GM19238 (cell line): Measurements from ENCODE around the gene LTB4R.

Experiments
- DNase-seq: peaks from one replicate; pipeline ENCODE4 v3.0.0; 2011; ENCODE audit warnings: low spot score; ENCODE audit not compliant: insufficient read length

The LTB4R gene

DNA sequence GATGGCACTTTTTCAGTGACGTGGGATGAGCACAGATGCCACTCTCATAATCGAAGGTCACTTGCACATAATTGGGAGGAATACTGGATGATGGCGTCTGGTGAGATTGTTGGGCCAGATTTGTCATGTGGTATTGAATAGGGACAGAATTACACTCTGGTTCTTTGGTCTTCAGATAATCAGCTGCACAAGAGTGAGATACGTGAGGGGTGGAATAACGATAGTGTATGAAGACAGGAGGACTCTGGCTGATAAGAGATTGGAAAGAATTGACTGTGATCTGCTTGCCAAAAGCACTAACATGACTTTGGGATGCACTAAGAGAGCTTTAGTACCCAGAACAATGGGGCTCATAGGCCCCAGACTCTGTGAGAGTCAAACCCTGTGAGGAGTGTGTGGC, 32.9 kb upstream of the LTB4R start:
- DNase-seq = no peak

DNA sequence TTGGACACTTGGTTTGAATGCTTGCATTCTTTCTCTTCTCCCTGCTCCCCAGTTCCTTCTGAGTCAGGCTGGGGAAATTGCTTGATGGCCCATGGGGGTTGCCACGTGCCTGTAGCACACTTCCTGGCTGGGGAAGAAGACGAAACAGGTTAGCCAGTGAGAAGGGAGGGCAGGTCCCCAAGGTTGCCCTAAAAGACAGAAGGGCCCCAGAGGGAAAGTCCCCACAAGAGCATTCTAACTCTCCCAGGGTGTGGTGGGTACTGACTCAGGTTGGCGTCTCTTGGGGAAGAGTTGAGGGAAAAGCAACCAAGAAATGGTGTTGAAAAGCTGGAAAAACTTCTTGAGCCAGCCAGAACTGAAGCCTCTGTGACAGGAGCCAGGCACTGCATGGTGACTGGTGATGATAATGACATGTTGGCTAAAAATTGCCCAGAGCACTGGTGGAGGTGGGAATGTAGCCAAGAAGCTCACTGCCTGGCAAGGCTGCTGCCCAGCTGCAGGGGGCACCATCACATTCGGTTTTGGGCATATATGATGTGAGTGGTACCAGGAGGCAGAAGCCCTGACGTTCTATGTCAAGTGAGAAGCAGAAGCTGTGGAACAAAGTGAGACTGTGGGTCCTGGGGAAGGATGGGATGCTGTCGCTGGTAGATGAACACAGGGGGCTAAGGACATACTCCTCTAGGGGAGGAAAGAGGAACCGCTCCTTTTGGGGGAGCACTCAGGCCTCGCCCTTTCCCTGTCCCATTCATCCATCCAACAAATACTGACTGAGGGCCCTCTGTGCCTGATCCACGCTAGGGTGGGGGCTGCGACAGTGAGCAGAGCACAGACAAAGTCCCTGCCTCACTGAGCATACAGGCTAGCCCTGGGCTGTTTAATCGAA, 31.8 kb upstream of the LTB4R start:
- no peak for DNase-seq

DNA sequence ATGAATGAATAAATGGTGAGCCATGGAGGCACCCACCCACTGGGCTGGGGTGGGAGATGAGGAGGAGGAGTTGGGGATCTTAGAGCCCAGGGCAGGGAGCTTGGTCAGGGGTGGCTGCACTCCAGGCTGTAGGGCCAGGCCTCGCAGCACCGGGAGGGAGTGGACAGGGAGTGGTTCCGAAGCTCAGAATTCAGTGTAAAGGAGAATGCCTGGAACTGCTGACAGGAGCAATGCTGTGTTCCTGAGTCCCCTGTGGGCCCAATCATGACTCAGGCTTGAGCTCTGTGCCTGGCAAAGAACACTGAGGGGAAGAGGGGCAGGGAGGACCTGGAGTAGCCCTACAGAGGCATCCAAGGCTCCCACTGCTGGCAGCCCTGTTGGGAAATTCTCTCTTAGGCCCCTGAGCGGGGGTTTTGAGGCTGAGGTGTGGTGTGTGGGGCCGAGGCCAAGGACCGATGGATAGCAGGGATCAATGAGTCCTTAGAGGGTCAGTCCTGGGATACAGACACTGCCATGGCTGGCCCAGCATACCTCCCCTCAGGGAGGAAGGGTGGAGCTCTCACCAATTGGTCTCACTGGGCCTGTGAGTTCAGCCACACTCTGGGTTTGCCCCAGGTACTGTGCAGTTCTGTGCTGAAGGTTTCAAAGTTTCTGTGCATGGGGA, 30.4 kb upstream of the LTB4R start:
- no peak for DNase-seq

DNA sequence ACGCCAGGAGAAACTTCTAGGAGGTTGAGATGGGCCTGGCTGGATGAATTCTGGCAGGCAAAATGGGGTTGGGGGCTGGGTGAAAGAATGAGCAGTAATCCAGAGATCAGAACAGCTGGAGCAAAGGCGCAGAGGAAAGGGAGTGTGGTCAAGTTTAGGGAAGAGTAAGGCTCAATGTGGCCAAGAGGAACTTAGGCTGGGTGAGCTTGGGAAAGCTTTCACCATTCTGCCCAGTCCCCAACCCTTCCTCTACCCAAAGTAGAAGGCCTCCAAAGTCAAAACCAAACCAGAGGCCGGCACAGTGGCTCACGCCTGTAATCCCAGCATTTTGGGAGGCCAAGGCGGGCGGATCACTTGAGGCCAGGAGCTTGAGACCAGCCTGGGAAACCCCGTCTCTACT, 29.7 kb upstream of the LTB4R start:
- DNase-seq = no peak

DNA sequence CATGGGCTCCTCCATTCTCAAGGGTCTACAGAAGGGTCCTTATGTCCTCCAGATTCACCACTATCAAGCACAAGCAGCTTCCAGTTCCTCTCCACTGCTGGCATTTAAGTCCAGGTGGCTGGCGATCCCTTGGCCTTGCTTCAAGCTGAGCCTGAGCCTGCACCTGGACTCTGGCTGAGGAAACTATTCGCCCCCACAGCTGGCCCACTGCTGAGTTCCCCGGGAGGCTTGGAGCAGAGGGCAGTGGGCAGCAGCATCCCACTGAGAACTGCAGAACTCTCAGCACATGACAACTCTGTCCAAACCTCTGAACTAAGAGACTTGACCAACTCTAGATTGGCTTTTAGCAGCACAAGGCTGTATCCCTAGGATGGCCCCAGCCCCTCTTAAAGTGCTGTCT, 28.6 kb upstream of the LTB4R start:
- no peak for DNase-seq

DNA sequence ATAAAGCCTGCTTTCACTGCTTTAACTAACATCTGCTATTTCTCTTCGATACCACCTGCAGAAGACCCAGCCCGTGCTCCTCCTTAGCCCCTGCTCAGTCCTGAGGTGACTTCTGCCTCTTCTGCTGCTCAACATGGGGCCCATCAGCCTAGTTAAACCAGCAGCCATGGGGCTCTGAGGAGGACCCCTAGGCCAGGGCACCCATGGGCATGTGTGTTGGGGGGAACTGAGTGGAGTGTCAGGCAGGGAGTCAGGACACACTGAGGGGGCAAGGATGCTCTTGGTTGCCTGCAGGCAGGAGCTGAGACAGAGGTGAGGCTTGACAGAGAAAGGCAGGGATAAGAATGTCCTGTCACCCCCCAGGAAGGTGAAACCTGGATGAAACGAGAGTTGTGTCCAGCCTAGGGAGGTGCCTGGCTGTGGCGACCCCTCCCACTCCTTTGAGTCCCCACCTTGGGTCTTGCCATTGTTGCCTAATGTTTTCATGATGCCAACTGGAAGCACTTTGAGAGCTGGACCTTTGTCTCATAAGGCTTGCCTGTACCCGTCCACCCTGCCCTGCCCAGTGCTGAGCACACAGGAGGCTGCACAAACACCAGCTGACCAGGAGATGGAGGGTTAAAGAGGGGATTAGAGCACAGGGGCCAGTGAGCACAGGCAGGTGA, 27.4 kb upstream of the LTB4R start:
- no peak for DNase-seq

DNA sequence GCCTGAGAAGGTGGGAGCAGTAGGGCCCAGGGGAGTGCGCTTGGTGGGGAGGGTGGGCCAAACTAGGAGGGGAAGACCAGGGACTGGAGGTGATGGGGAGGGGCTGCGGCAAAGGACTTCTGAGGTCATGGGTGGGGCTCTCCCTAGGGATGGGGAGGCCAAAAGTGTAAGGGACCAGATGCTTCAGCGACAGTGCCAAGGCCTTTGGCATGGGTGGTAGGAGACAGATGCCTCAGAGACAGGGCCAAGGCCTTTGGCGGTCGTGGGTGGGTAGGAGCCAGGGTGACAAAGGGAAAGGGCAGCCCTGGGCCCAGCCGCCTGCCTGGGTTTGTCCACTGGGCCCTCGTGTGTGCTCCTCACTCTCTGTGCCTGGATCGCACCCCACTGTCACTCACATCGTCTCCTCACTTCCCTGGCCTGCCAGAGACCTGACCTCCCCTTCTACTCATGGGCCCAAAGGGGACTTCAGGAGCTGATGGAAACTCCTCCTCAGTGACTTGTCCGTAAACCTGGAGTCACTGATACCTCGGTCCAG, 26.7 kb upstream of the LTB4R start:
- DNase-seq = no peak

DNA sequence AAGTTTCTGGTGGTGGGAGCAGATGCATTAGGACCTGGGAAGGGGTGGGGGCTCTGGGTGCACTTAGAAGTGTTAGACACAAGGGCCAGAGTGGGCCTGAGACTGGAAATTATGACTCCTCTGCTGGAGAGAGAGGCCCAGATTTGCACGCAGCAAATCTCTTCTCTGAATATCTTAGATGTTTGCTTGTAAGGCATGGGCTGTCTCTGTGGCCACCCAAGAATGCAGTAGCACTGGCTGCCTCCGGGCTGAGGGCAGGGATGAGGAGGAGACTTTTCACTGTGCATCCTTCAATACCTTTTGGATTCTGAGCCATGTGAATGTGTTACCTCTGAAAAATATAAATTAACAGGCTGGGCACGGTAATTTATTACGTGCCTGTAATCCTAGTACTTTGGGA, 26.0 kb upstream of the LTB4R start:
- no peak for DNase-seq

DNA sequence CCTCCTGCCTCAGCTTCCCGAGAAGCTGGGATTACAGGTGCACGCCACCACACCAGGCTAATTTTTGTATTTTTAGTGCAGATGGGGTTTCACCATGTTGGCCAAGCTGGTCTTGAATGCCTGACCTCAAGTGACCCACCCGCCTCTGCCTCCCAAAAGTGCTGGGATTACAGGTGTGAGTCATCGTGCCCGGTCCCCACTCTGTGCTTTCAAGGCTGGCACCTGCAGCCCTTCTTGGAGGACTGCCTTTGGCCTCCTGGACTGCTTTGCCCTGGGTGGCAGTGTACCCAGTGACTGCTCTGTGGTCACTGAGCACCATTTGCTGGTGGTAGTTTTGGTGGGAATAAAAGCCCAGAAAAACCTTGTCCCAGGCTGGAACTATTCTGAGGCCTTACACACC, 24.3 kb upstream of the LTB4R start:
- no peak for DNase-seq

DNA sequence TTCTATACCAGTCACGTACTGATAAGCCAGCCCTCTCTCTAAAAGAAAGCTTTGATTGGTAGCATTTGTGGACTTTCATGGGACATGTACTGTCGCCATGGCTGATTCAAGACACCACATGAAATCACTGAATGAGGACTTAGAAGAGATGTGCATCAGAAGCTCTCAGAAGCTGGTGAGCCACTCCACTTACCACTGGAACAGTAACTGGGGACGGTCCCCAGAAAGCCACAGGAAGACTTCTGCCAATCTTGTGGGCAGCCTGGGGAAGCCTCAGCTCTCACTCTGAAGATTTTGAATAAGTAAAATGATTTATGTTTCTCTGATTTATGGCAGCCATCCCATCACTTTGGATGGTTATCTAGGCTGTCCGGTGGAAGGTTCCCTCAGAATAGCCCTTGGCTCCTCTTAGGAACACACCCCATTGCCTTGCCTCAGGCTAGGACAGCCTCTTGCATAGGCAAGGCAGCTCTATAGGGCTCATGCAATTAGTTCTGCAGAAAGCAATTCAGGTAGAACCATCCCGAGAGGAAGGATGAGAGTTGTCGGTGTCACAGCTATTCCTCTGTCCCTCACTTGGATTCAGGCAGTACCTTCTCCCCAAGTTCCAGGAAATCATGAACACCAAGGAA, 21.5 kb upstream of the LTB4R start:
- no peak for DNase-seq

DNA sequence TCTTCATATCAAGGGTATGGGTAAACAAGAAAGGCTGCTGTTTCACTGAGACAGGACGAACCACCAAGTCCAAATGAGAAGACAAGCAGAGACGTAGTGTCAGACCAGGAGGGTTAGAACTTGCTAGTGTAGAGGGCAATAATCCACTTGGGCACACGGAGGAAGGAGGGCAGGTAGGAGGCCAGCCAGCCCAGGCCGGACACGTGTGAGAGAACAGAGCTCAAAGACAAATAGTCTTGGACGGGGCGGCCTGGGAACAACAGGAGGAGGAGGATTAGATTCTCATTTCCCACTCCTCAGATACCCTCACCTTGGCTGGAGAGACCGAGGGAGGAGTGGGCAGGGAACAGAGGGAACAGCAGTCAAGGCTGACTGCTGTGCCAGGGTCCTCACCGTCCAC, 20.6 kb upstream of the LTB4R start:
- DNase-seq = no peak

DNA sequence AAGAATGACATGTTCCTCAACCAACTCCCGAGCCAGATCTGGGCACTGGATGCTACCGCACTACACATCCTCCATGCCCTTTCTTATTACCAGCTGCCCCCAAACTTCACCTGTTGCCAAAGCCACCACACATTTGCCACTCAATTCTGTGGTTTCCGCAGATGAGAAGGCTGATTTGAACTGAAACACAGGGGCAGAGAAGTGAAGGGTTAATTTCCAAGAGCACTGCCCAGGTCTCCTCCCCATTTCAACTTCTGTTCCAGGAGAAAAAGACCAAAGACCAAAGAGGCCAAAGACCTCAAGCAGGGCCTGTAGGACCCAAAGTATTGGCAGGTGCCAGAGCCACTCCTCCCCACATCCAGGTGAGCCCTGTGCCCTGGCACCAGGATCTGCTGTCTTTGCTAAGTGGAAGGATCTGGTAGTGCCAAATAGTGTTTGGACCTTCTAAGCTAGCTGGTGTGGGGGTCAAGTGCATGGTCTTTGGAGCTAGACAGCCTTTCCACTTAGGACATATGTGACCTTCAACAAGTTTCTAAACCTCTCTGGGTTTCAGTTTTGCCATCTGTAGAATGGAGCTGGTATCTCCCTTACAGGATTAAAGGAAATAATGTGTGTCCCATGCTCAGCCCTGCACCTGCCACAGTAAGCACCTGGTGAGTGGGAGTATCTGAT, 19.7 kb upstream of the LTB4R start:
- no peak for DNase-seq

DNA sequence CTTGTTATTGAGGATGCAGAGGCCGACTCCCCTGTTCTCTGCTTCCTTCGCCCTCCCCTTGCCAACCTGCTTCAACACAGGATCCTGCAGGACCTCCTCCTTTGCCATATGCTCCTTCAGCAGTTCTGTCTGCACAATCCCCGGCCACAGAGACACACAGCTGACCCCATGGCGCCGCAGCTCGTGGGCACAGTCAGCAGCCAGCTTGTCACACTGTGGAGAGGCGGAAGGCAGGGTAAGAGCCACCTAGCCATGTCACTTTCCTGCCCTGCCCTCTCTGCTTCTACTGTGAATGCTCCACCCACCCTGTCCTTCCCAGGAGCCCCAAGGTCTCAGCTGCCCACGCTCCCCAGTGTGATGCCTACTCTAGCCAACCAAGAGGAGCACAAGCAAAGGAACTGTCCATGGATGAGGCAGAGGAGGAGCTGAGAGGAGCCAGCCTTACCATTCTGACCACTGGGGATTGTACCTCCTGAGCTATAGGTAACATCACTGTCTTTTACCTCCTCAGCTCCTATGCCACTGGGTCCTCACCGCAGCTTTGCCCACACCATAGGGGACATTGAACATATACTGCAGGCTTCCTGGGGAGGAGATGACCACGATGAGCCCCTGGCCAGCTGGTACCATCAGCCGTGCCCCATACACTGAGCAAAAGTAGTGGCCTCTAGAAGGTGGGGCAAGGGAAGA, 19.0 kb upstream of the LTB4R start:
- DNase-seq = no peak

DNA sequence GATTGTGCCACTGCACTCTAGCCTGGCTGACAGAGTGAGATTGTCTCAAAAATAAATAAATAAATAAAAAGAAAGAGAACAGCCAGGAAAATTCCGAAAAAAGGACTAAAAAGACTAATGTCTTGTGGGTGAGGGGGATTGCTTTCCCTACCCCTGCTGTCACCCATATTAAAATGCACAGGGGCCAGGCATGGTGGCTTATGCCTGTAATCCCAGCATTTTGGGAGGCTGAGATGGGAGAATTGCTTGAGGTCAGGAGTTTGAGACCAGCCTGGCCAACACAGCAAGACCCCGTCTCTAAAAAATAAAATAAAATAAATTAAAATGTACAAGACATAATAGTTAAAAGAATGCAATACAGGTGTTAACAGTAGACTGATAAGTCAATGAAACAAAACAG, 17.8 kb upstream of the LTB4R start:
- no peak for DNase-seq

DNA sequence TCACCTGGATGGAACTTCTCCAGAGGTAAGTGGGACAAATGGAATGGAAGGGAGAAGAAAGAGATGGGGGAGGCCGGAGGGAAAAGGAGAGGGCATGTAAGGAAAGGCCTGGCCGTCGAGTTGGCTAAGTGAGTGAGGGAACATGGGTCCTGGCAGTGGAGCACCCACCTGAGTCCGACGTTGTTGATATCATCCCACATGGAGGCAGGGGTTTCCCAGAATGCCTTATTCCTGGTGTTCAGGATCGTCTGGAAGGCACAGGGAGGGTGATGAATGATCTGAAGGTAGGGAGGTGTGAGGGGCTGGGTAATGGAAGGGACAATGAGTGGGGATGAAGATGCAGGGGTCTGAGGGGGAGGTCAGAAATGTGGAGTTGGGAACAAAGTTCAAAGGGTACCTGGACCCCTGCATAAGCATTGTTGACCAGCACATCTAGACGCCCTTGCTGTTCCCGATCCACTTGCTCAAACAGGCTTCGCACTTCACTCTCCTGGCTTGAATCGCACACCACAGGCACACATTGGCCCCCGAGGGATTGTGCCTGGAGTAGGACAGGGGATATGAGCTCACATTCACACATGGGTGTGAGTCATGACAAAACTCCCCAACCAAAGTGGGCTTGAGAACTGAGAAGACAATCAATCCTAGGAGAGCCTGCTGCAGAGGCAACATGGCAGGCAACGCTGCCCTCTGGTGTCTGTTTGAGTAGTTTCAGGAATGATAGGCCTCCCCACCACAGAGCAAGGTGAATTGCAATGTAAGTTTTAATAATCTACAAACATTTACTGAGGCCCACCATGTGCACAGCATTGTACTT, 14.8 kb upstream of the LTB4R start:
- DNase-seq = peak; percentile 72

DNA sequence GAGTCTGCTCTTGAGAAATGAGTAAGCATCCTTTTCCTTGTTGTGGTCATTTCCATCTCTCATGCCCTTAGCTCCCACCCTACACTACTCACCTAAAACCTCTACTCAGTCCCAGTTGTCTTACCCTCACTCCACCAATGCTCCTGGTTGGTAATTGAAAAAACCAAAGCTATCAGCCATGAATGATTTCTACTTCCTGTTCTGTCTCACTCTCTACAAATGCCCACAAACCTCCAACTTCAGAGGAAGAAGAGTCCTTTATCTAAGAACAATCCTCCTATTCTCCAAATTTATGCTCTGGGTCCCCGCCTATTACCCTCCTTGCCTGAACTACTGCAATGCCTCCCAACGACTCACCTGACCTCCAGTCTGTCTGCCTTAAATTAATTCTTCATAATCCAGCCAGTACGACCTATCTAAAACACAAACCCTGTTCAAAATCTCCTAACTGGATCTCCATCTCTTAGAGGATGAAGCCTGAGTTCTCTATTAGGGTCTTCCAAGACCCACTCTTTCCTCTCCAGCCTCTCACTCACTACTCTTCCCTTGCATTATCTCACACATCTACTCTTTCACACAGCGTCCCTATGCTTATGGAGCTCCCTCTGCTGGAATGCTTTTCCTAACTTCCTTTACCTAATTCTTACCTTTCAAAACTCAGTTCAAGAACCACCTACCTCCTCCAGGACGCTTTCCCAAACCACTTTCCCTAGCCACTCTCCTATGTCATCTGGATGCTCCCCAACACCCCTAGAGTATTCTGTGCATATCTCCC, 13.9 kb upstream of the LTB4R start:
- no peak for DNase-seq

DNA sequence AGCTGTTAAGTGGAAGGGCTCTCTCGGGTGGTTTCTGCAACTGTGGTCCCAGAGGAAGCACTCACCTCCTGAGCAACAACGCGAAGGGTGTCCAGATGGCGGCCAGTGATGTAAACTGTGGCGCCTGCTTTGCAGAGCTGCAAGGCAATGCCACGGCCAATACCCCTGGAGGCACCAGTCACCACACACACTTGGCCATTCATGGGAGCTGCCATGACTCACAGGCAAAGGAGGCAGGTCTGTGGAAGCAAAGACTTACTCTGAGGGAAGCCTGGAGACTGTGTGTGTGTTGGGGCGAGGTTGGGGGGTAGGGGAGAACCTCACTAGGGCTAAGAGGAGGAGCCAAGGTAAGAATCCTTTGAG, 12.4 kb upstream of the LTB4R start:
- DNase-seq = no peak

DNA sequence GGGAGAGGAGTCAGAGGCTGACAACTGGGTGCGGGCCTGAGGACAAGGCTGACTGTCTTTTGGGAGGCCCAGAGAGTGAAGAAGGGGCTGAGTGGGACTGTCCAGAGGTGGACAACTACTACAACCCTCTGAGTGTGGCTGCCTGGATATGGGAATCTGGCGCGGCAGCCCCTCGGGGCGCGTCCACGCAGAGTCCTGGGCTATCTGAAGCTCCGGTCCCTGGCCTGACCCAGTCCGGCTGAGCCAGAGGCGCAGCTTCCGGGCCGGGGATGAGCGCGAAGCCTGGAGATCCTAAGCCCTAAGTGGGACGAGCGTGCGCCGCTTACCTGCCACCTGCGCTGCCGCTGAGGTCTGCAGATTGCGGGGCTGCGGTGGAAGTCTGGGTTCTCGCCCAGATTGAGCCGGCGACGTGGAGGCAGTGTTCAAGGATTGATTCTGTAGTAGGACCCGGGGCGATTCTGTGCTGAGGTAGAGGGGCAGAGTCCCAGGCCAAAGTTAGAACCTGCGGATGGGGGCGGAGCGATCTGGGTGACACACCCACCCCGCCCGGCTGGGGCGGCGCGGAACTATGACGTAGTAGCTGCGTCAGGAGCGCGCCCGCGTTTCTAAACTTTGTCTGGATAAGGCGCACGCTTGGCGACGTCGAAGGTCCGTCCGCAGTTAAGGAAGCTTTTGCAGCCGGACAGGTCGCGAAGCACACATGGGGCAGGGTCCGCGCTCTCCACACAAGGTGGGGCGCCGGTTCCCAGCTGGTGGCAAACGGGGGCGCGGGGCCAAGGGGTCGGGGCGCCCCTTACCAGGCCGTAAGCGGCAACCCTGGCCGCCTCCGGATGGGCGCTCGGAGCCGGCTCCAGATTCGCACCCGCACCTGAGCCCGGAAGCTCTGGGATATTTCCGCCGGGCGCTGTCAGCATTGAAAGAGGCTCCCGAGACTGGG, 11.8 kb upstream of the LTB4R start, which contains the start of the genes DHRS1 and NOP9:
Gene DHRS1 (minus strand): TSS at position 526 of the 937 bp plus-strand sequence. CDS start 674 bp downstream, outside the sequence.
Gene NOP9 (plus strand): TSS at position 596 of the 937 bp plus-strand sequence. CDS start 105 bp downstream, at position 701.
- DNase-seq = peak; percentile 91
